HepG2 (cell line): ENCODE data around the gene SLC25A11. TPM values are rescaled to one million over a fixed set of nuclear protein-coding genes. Genes with fewer than 3 reads are reported as not detected.

Source experiments
- HNF4G ChIP-seq, 2 experiments: sonication (generic) in 1 of 2; formaldehyde crosslinking in 1 of 2; IDR thresholded peaks; 2 replicates each; pipeline versions ENCODE4 v1.4.0 to v1.6.1; 2011 to 2020; ENCODE audit warnings: borderline replicate concordance in 2 of 2, low read depth in 2 of 2, mild to moderate bottlenecking in 2 of 2, low read length in 1 of 2, missing genetic modification reagents in 1 of 2, moderate library complexity in 1 of 2
- HOXD1 ChIP-seq: sonication (generic); formaldehyde crosslinking; IDR thresholded peaks from 2 replicates; pipeline ENCODE4 v1.5.0; 2020; ENCODE audit warnings: missing genetic modification reagents
- KAT7 ChIP-seq: IDR thresholded peaks from 2 replicates; pipeline ENCODE4 v1.6.1; 2018; ENCODE audit warnings: borderline replicate concordance, missing compliant biosample characterization
- NFIB ChIP-seq: sonication (generic); formaldehyde crosslinking; IDR thresholded peaks from 2 replicates; pipeline ENCODE4 v1.9.0; 2021; ENCODE audit warnings: missing genetic modification reagents, mild to moderate bottlenecking, borderline replicate concordance
- RCOR2 ChIP-seq: IDR thresholded peaks from 2 replicates; pipeline ENCODE4 v1.6.1; 2016; ENCODE audit warnings: missing biosample characterization, missing genetic modification reagents
- SIX4 ChIP-seq: sonication (generic); formaldehyde crosslinking; IDR thresholded peaks from 2 replicates; pipeline ENCODE4 v1.4.0; 2020; ENCODE audit warnings: missing genetic modification reagents
- ZBTB46 ChIP-seq: sonication (generic); formaldehyde crosslinking; IDR thresholded peaks from 2 replicates; pipeline ENCODE4 v1.4.0; 2020; ENCODE audit warnings: mild to moderate bottlenecking, missing genetic modification reagents, borderline replicate concordance
- ZEB1 ChIP-seq: IDR thresholded peaks from 2 replicates; pipeline ENCODE4 v1.6.1; 2012; ENCODE audit warnings: mild to moderate bottlenecking, low read depth, inconsistent platforms; ENCODE audit not compliant: insufficient replicate concordance
- ZFX ChIP-seq: sonication (generic); formaldehyde crosslinking; IDR thresholded peaks from 2 replicates; pipeline ENCODE4 v1.4.0; 2020; ENCODE audit warnings: mild to moderate bottlenecking, low read depth, missing genetic modification reagents, moderate library complexity
- ZKSCAN1 ChIP-seq: fragments of 150-350 bp; IDR thresholded peaks from 2 replicates; pipeline ENCODE4 v1.6.1; 2014; ENCODE audit warnings: low read length
- ZNF3 ChIP-seq: IDR thresholded peaks from 2 replicates; pipeline ENCODE4 v1.7.0; 2017; ENCODE audit warnings: inconsistent platforms
- ZNF441 ChIP-seq: sonication (generic); formaldehyde crosslinking; IDR thresholded peaks from 2 replicates; pipeline ENCODE4 v1.7.0; 2021; ENCODE audit warnings: missing genetic modification reagents, borderline replicate concordance
- ZNF557 ChIP-seq: sonication (generic); formaldehyde crosslinking; IDR thresholded peaks from 2 replicates; pipeline ENCODE4 v1.4.0; 2020; ENCODE audit warnings: missing genetic modification reagents
- ZNF605 ChIP-seq: sonication (generic); formaldehyde crosslinking; IDR thresholded peaks from 2 replicates; pipeline ENCODE4 v1.8.0; 2022; ENCODE audit warnings: mild to moderate bottlenecking, missing genetic modification reagents
- ZNF768 ChIP-seq: sonication (generic); formaldehyde crosslinking; IDR thresholded peaks from 2 replicates; pipeline ENCODE4 v1.4.0; 2020; ENCODE audit warnings: missing genetic modification reagents
- ZNF782 ChIP-seq: sonication (generic); formaldehyde crosslinking; IDR thresholded peaks from 2 replicates; pipeline ENCODE4 v1.4.0; 2020; ENCODE audit warnings: missing genetic modification reagents, mild to moderate bottlenecking, borderline replicate concordance
- polyA plus RNA-seq, 8 experiments: library from polyadenylated mRNA; depleted of rRNA in 3 of 8; stranded (reverse) in 7 of 8; unstranded in 1 of 8; fragments of >200 nt; fragmentation: Illumina TruSeq in 4 of 8; extraction: Trizol in 4 of 8; gene quantifications; 2 replicates each; pipeline versions ENCODE4 v1.2.1 to v1.2.3, GENCODE V29; 2011 to 2016; ENCODE audit warnings: low read depth in 4 of 8, missing spikeins in 1 of 8, mixed read lengths in 1 of 8; ENCODE audit not compliant: insufficient read depth in 1 of 8
- total RNA-seq, 5 experiments: library from RNA; depleted of rRNA; stranded (reverse); fragments of >200 nt; fragmentation: Illumina TruSeq; extraction: Trizol; gene quantifications; 2 replicates each; pipeline ENCODE4 v1.2.3, GENCODE V29; 2016; ENCODE audit warnings: low read depth in 1 of 5
- TF ChIP-seq, protein P1 (sequence below): sonication (generic); formaldehyde crosslinking; IDR thresholded peaks from 2 replicates; pipeline ENCODE4 v1.4.0; 2020; ENCODE audit warnings: mild to moderate bottlenecking, missing genetic modification reagents
- TF ChIP-seq, protein P2 (sequence below): sonication (generic); formaldehyde crosslinking; IDR thresholded peaks from 2 replicates; pipeline ENCODE4 v1.4.0; 2020; ENCODE audit warnings: missing genetic modification reagents, mild to moderate bottlenecking, borderline replicate concordance
- TF ChIP-seq, protein P3 (sequence below), 2 experiments: fragments of 450-650 bp in 1 of 2; sonication (generic) in 1 of 2; formaldehyde crosslinking; IDR thresholded peaks; 2 replicates each; pipeline versions ENCODE4 v1.5.0 to v1.8.0; 2020 to 2022; ENCODE audit warnings: mild to moderate bottlenecking in 1 of 2, missing genetic modification reagents in 1 of 2
- TF ChIP-seq, protein P4 (sequence below): sonication (generic); formaldehyde crosslinking; IDR thresholded peaks from 2 replicates; pipeline ENCODE4 v1.4.0; 2020; ENCODE audit warnings: missing genetic modification reagents

The SLC25A11 gene
- total and polyA plus RNA-seq, 2 of the 13 experiments (the other 11 are each of a cell fraction or from before 2014, with no cell fraction given) = 35.4 to 47.2 TPM

- TF ChIP-seq ZFX (CRISPR knock-in tag) (no peak; the same call in none of the 2 replicates), NFIB (CRISPR knock-in tag) (no peak), ZNF557 (CRISPR knock-in tag) (0 out of 2 replicates have a peak, but pooled peaks have one; percentile 52), ZNF3 (no peak), KAT7 (CRISPR knock-in tag) (0 out of 2 replicates have a peak, but pooled peaks have one; percentile 49), ZEB1 (no peak), RCOR2 (no peak), ZNF782 (no peak), HOXD1 (CRISPR knock-in tag) (no peak), SIX4 (0 out of 2 replicates have a peak, but pooled peaks have one; percentile 43), ZBTB46 (CRISPR knock-in tag) (no peak), ZKSCAN1 (no peak), ZNF441 (CRISPR knock-in tag) (no peak), ZNF768 (CRISPR knock-in tag) (peak; percentile 58; the same call in 1 of the 2 replicates), HNF4G (IDR thresholded peaks at IDR 0.05; ENCODE audit: borderline replicate concordance, low read depth, low read length) (no peak; the same call in 1 of the 2 replicates), HNF4G (CRISPR knock-in tag; IDR thresholded peaks at IDR 0.05; ENCODE audit: borderline replicate concordance, low read depth) (peak; percentile 20; the same call in 1 of the 2 replicates), ZNF605 (no peak)
- TF ChIP-seq, protein P1, sequence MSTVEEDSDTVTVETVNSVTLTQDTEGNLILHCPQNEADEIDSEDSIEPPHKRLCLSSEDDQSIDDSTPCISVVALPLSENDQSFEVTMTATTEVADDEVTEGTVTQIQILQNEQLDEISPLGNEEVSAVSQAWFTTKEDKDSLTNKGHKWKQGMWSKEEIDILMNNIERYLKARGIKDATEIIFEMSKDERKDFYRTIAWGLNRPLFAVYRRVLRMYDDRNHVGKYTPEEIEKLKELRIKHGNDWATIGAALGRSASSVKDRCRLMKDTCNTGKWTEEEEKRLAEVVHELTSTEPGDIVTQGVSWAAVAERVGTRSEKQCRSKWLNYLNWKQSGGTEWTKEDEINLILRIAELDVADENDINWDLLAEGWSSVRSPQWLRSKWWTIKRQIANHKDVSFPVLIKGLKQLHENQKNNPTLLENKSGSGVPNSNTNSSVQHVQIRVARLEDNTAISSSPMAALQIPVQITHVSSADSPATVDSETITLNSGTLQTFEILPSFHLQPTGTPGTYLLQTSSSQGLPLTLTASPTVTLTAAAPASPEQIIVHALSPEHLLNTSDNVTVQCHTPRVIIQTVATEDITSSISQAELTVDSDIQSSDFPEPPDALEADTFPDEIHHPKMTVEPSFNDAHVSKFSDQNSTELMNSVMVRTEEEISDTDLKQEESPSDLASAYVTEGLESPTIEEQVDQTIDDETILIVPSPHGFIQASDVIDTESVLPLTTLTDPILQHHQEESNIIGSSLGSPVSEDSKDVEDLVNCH (CRISPR knock-in tag) = no peak
- TF ChIP-seq, protein P2, sequence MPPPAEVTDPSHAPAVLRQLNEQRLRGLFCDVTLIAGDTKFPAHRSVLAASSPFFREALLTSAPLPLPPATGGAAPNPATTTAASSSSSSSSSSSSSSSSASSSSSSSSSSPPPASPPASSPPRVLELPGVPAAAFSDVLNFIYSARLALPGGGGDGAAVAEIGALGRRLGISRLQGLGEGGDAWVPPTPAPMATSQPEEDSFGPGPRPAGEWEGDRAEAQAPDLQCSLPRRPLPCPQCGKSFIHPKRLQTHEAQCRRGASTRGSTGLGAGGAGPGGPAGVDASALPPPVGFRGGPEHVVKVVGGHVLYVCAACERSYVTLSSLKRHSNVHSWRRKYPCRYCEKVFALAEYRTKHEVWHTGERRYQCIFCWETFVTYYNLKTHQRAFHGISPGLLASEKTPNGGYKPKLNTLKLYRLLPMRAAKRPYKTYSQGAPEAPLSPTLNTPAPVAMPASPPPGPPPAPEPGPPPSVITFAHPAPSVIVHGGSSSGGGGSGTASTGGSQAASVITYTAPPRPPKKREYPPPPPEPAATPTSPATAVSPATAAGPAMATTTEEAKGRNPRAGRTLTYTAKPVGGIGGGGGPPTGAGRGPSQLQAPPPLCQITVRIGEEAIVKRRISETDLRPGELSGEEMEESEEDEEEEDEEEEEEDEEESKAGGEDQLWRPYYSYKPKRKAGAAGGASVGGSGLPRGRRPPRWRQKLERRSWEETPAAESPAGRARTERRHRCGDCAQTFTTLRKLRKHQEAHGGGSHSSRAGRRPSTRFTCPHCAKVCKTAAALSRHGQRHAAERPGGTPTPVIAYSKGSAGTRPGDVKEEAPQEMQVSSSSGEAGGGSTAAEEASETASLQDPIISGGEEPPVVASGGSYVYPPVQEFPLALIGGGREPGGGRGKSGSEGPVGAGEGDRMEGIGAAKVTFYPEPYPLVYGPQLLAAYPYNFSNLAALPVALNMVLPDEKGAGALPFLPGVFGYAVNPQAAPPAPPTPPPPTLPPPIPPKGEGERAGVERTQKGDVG (CRISPR knock-in tag) = no peak
- TF ChIP-seq, protein P3, sequence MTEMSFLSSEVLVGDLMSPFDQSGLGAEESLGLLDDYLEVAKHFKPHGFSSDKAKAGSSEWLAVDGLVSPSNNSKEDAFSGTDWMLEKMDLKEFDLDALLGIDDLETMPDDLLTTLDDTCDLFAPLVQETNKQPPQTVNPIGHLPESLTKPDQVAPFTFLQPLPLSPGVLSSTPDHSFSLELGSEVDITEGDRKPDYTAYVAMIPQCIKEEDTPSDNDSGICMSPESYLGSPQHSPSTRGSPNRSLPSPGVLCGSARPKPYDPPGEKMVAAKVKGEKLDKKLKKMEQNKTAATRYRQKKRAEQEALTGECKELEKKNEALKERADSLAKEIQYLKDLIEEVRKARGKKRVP (CRISPR knock-in tag; IDR thresholded peaks at IDR 0.05) = no peak
- TF ChIP-seq, protein P4, sequence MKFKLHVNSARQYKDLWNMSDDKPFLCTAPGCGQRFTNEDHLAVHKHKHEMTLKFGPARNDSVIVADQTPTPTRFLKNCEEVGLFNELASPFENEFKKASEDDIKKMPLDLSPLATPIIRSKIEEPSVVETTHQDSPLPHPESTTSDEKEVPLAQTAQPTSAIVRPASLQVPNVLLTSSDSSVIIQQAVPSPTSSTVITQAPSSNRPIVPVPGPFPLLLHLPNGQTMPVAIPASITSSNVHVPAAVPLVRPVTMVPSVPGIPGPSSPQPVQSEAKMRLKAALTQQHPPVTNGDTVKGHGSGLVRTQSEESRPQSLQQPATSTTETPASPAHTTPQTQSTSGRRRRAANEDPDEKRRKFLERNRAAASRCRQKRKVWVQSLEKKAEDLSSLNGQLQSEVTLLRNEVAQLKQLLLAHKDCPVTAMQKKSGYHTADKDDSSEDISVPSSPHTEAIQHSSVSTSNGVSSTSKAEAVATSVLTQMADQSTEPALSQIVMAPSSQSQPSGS (CRISPR knock-in tag) = peak; percentile 40; the same call in 1 of the 2 replicates
These were observed 31.5 kb downstream of the SLC25A11 start (continued) for GRCh38 chr17:4908301-4908700.
